ENCODE measurements around the gene RIPOR2.
A peak's percentile ranks its signal among the peaks of the same experiment; 100 is the strongest.
"Not testable (repeated sequence)": the region's sequence is repeated elsewhere in the genome, so short reads cannot be mapped to it uniquely, and the experiment has no call there.

RIPOR2 gene

GRCh38 chr6:24761193-24761835 is 174.4 kb downstream of the RIPOR2 start:
- no peaks in the 10 kb centered on the region for H3K36me3 Mint-ChIP-seq
- DNase-seq (ENCODE audit: low spot score in 2 of 2) = peak in 1 of 2 donors; percentile 46
- no peaks in the 10 kb centered on the region for H3K9me3 Mint-ChIP-seq
- H3K27ac Mint-ChIP-seq = no peak overlapping the region
- no peak overlapping the region for H3K4me3 Mint-ChIP-seq
- H3K4me1 Mint-ChIP-seq = peaks cover 6% of the 10 kb centered on the region
- peak; percentile 65 for ATAC-seq

GRCh38 chr6:24760210-24760609 is 175.6 kb downstream of the RIPOR2 start:
- Mint-ChIP-seq H3K9me3 (no peaks in the 10 kb centered on the region), H3K4me3 (no peak overlapping the region), H3K4me1 (peaks cover 6% of the 10 kb centered on the region), H3K36me3 (no peaks in the 10 kb centered on the region), H3K27ac (no peak overlapping the region)
- ATAC-seq (no peak), DNase-seq (ENCODE audit: low spot score in 2 of 2) (no peak)

- peaks cover 6% of the 10 kb centered on the region for H3K4me1 Mint-ChIP-seq
- DNase-seq (ENCODE audit: low spot score in 2 of 2) (peak in 1 of 2 donors; percentile 23), ATAC-seq (no peak)
- H3K36me3 Mint-ChIP-seq = no peaks in the 10 kb centered on the region
- H3K27ac Mint-ChIP-seq = no peak overlapping the region
- H3K4me3 Mint-ChIP-seq = no peak overlapping the region
- no peaks in the 10 kb centered on the region for H3K9me3 Mint-ChIP-seq
These were observed 176.0 kb downstream of the RIPOR2 start for GRCh38 chr6:24759718-24760117.

GRCh38 chr6:24757611-24758010 is 178.1 kb downstream of the RIPOR2 start:
- no peak overlapping the region for H3K4me3 Mint-ChIP-seq
- DNase-seq (ENCODE audit: low spot score in 2 of 2) (peak in 1 of 2 donors; percentile 39), ATAC-seq (no peak)
- H3K4me1 Mint-ChIP-seq = peaks cover 6% of the 10 kb centered on the region
- no peak overlapping the region for H3K27ac Mint-ChIP-seq
- no peaks in the 10 kb centered on the region for H3K9me3 Mint-ChIP-seq
- no peaks in the 10 kb centered on the region for H3K36me3 Mint-ChIP-seq

GRCh38 chr6:24755279-24755678 is 180.5 kb downstream of the RIPOR2 start:
- Mint-ChIP-seq H3K36me3 (no peaks in the 10 kb centered on the region), H3K27ac (no peak overlapping the region), H3K4me3 (no peak overlapping the region), H3K9me3 (no peaks in the 10 kb centered on the region), H3K4me1 (no peaks in the 10 kb centered on the region)
- DNase-seq (ENCODE audit: low spot score in 2 of 2) = no peak
- no peak for ATAC-seq

GRCh38 chr6:24754378-24754777 is 181.4 kb downstream of the RIPOR2 start:
- H3K9me3 Mint-ChIP-seq, H3K27ac Mint-ChIP-seq, H3K36me3 Mint-ChIP-seq, ATAC-seq, H3K4me3 Mint-ChIP-seq, H3K4me1 Mint-ChIP-seq: not testable (repeated sequence)
- peak in 1 of 2 donors; percentile 12 for DNase-seq (ENCODE audit: low spot score in 2 of 2)

Data from stimulated activated effector memory CD8-positive, alpha-beta T cell treated with anti-CD3 and anti-CD28 coated beads, Interleukin-12 subunit alpha, Interleukin-12 subunit beta, amount 100 ng/mL, for 72 hours (primary cell).